C4-2B (cell line): ENCODE results near the gene PTPN2.

Experiments used
- H3K27ac ChIP-seq: fragments of 450-650 bp; 2 replicates; pipeline ENCODE4 v1.5.1; 2017
- CTCF ChIP-seq: fragments of 450-650 bp; conservative IDR thresholded peaks from 2 replicates; pipeline ENCODE4 v1.5.1; 2017; ENCODE audit warnings: mild to moderate bottlenecking
- ZFX ChIP-seq: fragments of 450-650 bp; IDR thresholded peaks from 2 replicates; pipeline ENCODE4 v1.6.1; 2017

The PTPN2 gene

GRCh38 chr18:12924616-12925015 is 40.6 kb upstream of the PTPN2 start:
- no peak for TF ChIP-seq ZFX
- TF ChIP-seq CTCF = no peak

GRCh38 chr18:12922266-12922665 is 38.2 kb upstream of the PTPN2 start:
- TF ChIP-seq ZFX (no peak), CTCF (no peak)
- H3K27ac ChIP-seq = no peak overlapping the region

More at GRCh38 chr18:12924616-12925015, 40.6 kb upstream of the PTPN2 start:
- H3K27ac ChIP-seq = no peak overlapping the region

GRCh38 chr18:12921178-12921577 is 37.1 kb upstream of the PTPN2 start:
- no peak for TF ChIP-seq ZFX
- TF ChIP-seq CTCF = no peak
- no peak overlapping the region for H3K27ac ChIP-seq

GRCh38 chr18:12911929-12912703 is 28.1 kb upstream of the PTPN2 start:
- no peak overlapping the region for H3K27ac ChIP-seq

GRCh38 chr18:12911025-12911928 is 27.2 kb upstream of the PTPN2 start:
- TF ChIP-seq CTCF (no peak), ZFX (no peak)

More at GRCh38 chr18:12911929-12912703, 28.1 kb upstream of the PTPN2 start:
- TF ChIP-seq CTCF = no peak
- no peak for TF ChIP-seq ZFX

GRCh38 chr18:12908706-12909105 is 24.7 kb upstream of the PTPN2 start:
- no peak for TF ChIP-seq ZFX
- TF ChIP-seq CTCF = no peak
- no peak overlapping the region for H3K27ac ChIP-seq

More at GRCh38 chr18:12911025-12911928, 27.2 kb upstream of the PTPN2 start:
- no peak overlapping the region for H3K27ac ChIP-seq
